DOHH2 (cell line): ENCODE data around the gene LRPPRC.

Source experiments
- EZH2phosphoT487 ChIP-seq: fragments of 200-600 bp; sonication (generic); IDR thresholded peaks from 2 replicates; pipeline ENCODE4 v1.6.1; 2017; ENCODE audit warnings: borderline replicate concordance, mild to moderate bottlenecking, antibody characterized with exemption, low read length, moderate library complexity, mixed read lengths
- TF ChIP-seq, protein P1 (sequence below): fragments of 200-600 bp; sonication (generic); IDR thresholded peaks from one replicate; pipeline ENCODE4 v1.5.1; 2014; ENCODE audit warnings: antibody characterized with exemption, mild to moderate bottlenecking, low read depth, low read length; ENCODE audit not compliant: poor library complexity, severe bottlenecking

DNA sequence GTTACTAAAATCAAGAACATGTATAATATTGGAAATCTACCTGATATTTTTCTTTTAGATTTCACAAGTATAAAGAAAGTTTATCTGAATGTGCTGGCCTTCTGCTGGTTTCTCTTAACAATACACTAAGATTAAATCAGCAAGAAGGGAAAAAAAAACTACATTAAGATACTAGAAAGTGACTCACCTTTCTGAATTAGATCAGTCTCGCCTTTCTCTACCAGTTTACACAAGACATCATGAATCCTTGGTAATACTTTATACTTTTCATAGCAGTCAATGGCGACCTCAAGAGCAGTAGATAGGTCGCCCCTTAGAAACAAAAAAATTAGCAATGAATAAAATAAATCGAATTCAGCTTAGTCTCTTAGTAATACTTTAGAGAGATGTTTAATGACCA, 61.2 kb downstream of the LRPPRC start:
- TF ChIP-seq, protein P1, sequence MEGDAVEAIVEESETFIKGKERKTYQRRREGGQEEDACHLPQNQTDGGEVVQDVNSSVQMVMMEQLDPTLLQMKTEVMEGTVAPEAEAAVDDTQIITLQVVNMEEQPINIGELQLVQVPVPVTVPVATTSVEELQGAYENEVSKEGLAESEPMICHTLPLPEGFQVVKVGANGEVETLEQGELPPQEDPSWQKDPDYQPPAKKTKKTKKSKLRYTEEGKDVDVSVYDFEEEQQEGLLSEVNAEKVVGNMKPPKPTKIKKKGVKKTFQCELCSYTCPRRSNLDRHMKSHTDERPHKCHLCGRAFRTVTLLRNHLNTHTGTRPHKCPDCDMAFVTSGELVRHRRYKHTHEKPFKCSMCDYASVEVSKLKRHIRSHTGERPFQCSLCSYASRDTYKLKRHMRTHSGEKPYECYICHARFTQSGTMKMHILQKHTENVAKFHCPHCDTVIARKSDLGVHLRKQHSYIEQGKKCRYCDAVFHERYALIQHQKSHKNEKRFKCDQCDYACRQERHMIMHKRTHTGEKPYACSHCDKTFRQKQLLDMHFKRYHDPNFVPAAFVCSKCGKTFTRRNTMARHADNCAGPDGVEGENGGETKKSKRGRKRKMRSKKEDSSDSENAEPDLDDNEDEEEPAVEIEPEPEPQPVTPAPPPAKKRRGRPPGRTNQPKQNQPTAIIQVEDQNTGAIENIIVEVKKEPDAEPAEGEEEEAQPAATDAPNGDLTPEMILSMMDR = no peak
- no peak for TF ChIP-seq EZH2phosphoT487
